Upper lobe of left lung (tissue), 6 donors: ENCODE data around the gene ATP11A. TPM values are rescaled to one million over a fixed set of nuclear protein-coding genes. Genes with fewer than 3 reads are reported as not detected.
A peak's percentile ranks its signal among the peaks of the same experiment; 100 is the strongest.

Source experiments
- ATAC-seq, 2 donors: fragments of 200-7000 bp; cut with Tn5 transposase; one replicate each; pipeline ENCODE4 v1.9.1; 2022; ENCODE audit warnings: mild to moderate bottlenecking in 2 of 2, moderate library complexity in 2 of 2; ENCODE audit not compliant: low FRiP score in 2 of 2
- DNase-seq, 2 donors: peaks; one replicate each; pipeline ENCODE4 v3.0.0-alpha.2; 2019 to 2020
- H3K27ac ChIP-seq, 4 donors: fragments of 200-600 bp; sonication (generic); one replicate each; pipeline ENCODE4 v1.5.1; 2016 to 2019
- H3K27me3 ChIP-seq, 4 donors: fragments of 200-600 bp; sonication (generic); one replicate each; pipeline ENCODE4 v1.5.1; 2017 to 2019
- H3K36me3 ChIP-seq, 4 donors: fragments of 200-600 bp; sonication (generic); one replicate each; pipeline ENCODE4 v1.5.1; 2016 to 2019
- H3K4me1 ChIP-seq, 4 donors: fragments of 200-600 bp; sonication (generic); one replicate each; pipeline ENCODE4 v1.5.1; 2018 to 2019
- H3K4me3 ChIP-seq, 4 donors: fragments of 200-600 bp; sonication (generic); one replicate each; pipeline ENCODE4 v1.5.1; 2017 to 2019; ENCODE audit warnings: mild to moderate bottlenecking in 2 of 4, moderate library complexity in 1 of 4
- H3K9me3 ChIP-seq, 4 donors: fragments of 200-600 bp; sonication (generic); one replicate each; pipeline ENCODE4 v1.5.1; 2018 to 2019
- CTCF ChIP-seq, 6 experiments: fragments of 450-650 bp in 4 of 6; fragments of 200-600 bp in 2 of 6; sonication (generic) in 2 of 6; IDR thresholded peaks; one replicate each; pipeline ENCODE4 v1.5.1; 2016 to 2019; ENCODE audit warnings: antibody characterized with exemption in 6 of 6
- EP300 ChIP-seq, 4 donors: sonication (generic); formaldehyde crosslinking; IDR thresholded peaks; one replicate each; pipeline ENCODE4 v1.5.1; 2017; ENCODE audit warnings: antibody characterized with exemption in 4 of 4, control low read depth in 2 of 4
- POLR2A ChIP-seq, 4 donors: fragments of 450-650 bp; IDR thresholded peaks; one replicate each; pipeline ENCODE4 v1.5.1; 2016 to 2017; ENCODE audit warnings: antibody characterized with exemption in 4 of 4, mild to moderate bottlenecking in 2 of 4
- POLR2AphosphoS5 ChIP-seq, 2 donors: sonication (generic); formaldehyde crosslinking; IDR thresholded peaks; one replicate each; pipeline ENCODE4 v1.5.1; 2017; ENCODE audit warnings: antibody characterized with exemption in 2 of 2
- WGBS, 2 donors: methylation state at CpG; one replicate each; pipeline ENCODE4 v1.1.5; 2017 to 2018; 5-methylcytosine and 5-hydroxymethylcytosine counted together
- total RNA-seq, 6 donors: library from RNA; depleted of rRNA in 4 of 6; stranded (reverse); fragments of >200 nt in 4 of 6; gene quantifications; one replicate each; pipeline versions ENCODE4 v1.1.0 to v1.2.1, GENCODE V29; 2016 to 2021
- donor health status: DM: no; HTN: no; CAD: no; lungs with moderate emphysema.
- donor health status: DM: no; HTN: yes; CAD: no; lungs with severe emphysema.

ATP11A gene
- total RNA-seq, 6 donors from 2014 or later, result 159 to 285 (median 260) TPM

- H3K4me1 ChIP-seq, result peaks cover 13 to 36% (median 26%) of the 10 kb centered on the region in 4 donors
- peak; percentile 86 to 90 for DNase-seq
- WGBS, 2 donors, result 74 to 84% methylated on average over 15 to 20 of the region's 20 CpGs
- H3K36me3 ChIP-seq, result peaks cover 9 to 28% (median 10%) of the 10 kb centered on the region in 4 donors
- H3K9me3 ChIP-seq, result no peaks in the 10 kb centered on the region
- H3K27ac ChIP-seq, result peak overlapping the region; percentile 58 to 85 (median 74)
- H3K4me3 ChIP-seq, result peak overlapping the region in 2 of 4 donors; percentile 0 to 27
- ATAC-seq, result peak; percentile 79 to 93
- TF ChIP-seq CTCF (IDR thresholded peaks at IDR 0.05) (no peak), POLR2AphosphoS5 (IDR thresholded peaks at IDR 0.05) (peak; percentile 81 to 85), EP300 (IDR thresholded peaks at IDR 0.05) (peak; percentile 76 to 98 (median 96)), POLR2A (IDR thresholded peaks at IDR 0.05) (peak in 1 of 4 donors; percentile 32)
- H3K27me3 ChIP-seq, result no peaks in the 10 kb centered on the region
Observed at GRCh38 chr13:112791663-112792440, 102.0 kb downstream of the ATP11A start.

GRCh38 chr13:112792511-112792910 lies 102.7 kb downstream of the ATP11A start:
- no peaks in the 10 kb centered on the region for H3K9me3 ChIP-seq
- DNase-seq (peak in 1 of 2 donors; percentile 14), ATAC-seq (no peak)
- H3K36me3 ChIP-seq, result peaks cover 7 to 26% (median 10%) of the 10 kb centered on the region in 4 donors
- no peak overlapping the region for H3K4me3 ChIP-seq
- H3K4me1 ChIP-seq, result peaks cover 13 to 36% (median 26%) of the 10 kb centered on the region in 4 donors
- TF ChIP-seq CTCF (IDR thresholded peaks at IDR 0.05) (no peak), POLR2AphosphoS5 (IDR thresholded peaks at IDR 0.05) (no peak)
- no peaks in the 10 kb centered on the region for H3K27me3 ChIP-seq
- 37 to 57% methylated on average over 6 of the region's 6 CpGs for WGBS, 2 donors
- peak overlapping the region; percentile 58 to 81 (median 64) for H3K27ac ChIP-seq

GRCh38 chr13:112793545-112794445 lies 104.0 kb downstream of the ATP11A start:
- TF ChIP-seq POLR2AphosphoS5 (IDR thresholded peaks at IDR 0.05), result no peak
- TF ChIP-seq POLR2A (IDR thresholded peaks at IDR 0.05), result no peak
- no peak for TF ChIP-seq EP300 (IDR thresholded peaks at IDR 0.05)
- TF ChIP-seq CTCF (IDR thresholded peaks at IDR 0.05), result no peak
- ATAC-seq, result no peak
- DNase-seq, result peak in 1 of 2 donors; percentile 19
- H3K9me3 ChIP-seq, result no peaks in the 10 kb centered on the region
- peak overlapping the region; percentile 48 to 81 (median 64) for H3K27ac ChIP-seq
- H3K4me1 ChIP-seq, result peaks cover 13 to 36% (median 26%) of the 10 kb centered on the region in 4 donors
- 92 to 93% methylated on average over 23 to 24 of the region's 26 CpGs for WGBS, 2 donors
- H3K27me3 ChIP-seq, result no peaks in the 10 kb centered on the region
- no peak overlapping the region for H3K4me3 ChIP-seq
- peaks cover 0 to 15% (median 6%) of the 10 kb centered on the region in 4 donors for H3K36me3 ChIP-seq

DNA sequence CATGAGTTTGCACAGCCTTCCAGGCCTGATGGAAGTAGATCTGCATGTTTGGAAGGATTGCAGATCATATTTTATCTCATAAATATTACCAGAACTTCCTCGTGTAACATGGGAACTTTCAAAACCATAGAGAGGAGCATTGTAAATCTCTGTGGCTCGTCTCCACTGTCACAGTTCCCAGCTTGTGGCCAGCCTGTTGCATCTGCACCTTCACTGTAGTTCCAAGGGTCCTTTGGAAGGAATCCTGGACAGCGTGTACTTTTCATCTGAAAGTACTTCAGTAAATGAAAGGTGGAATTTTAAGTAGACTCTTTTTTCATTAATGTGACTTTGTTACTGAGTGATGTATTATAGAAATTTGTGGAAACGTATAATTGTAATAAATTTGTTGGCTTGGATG lies 105.4 kb downstream of the ATP11A start:
- Histone ChIP-seq H3K27me3 (no peaks in the 10 kb centered on the region), H3K9me3 (no peaks in the 10 kb centered on the region), H3K4me1 (peaks cover 13 to 36% (median 26%) of the 10 kb centered on the region in 4 donors), H3K27ac (peak overlapping the region in 1 of 4 donors; percentile 51), H3K36me3 (peaks cover 0 to 6% (median 2%) of the 10 kb centered on the region in 4 donors), H3K4me3 (no peak overlapping the region)
- DNase-seq (peak in 1 of 2 donors; percentile 39), ATAC-seq (no peak)
- TF ChIP-seq EP300 (IDR thresholded peaks at IDR 0.05) (peak in 2 of 4 donors; percentile 6 to 21), CTCF (IDR thresholded peaks at IDR 0.05) (no peak)
- 60 to 74% methylated on average over 4 of the region's 4 CpGs for WGBS, 2 donors
